H9 (cell line): ENCODE measurements around the gene IRF2. TPM values are rescaled to one million over a fixed set of nuclear protein-coding genes. Genes with fewer than 3 reads are reported as not detected.

Experiments used
- DNase-seq: peaks from one replicate; pipeline ENCODE4 v3.0.0-alpha.2; 2017
- H2AFZ ChIP-seq: one replicate; pipeline ENCODE4 v1.6.1; 2013; ENCODE audit warnings: mild to moderate bottlenecking, low read length, control low read depth, moderate library complexity
- H2AK5ac ChIP-seq: 2 replicates; pipeline ENCODE4 v1.6.1; 2013; ENCODE audit warnings: low read length, control low read depth, mixed read lengths; ENCODE audit not compliant: insufficient read length
- H2BK120ac ChIP-seq: one replicate; pipeline ENCODE4 v1.6.1; 2013; ENCODE audit warnings: low read depth, mild to moderate bottlenecking, low read length, control low read depth, inconsistent platforms; ENCODE audit not compliant: poor library complexity, severe bottlenecking
- H2BK12ac ChIP-seq: 2 replicates; pipeline ENCODE4 v1.6.1; 2013; ENCODE audit warnings: low read length, control low read depth, mixed read lengths, low read depth; ENCODE audit not compliant: insufficient read length
- H2BK15ac ChIP-seq: 2 replicates; pipeline ENCODE4 v1.6.1; 2013; ENCODE audit warnings: low read depth, low read length, control low read depth
- H2BK20ac ChIP-seq: one replicate; pipeline ENCODE4 v1.6.1; 2013; ENCODE audit warnings: low read depth, mild to moderate bottlenecking, low read length, control low read depth, inconsistent platforms; ENCODE audit not compliant: poor library complexity, severe bottlenecking
- H2BK5ac ChIP-seq: 2 replicates; pipeline ENCODE4 v1.6.1; 2013; ENCODE audit warnings: low read length, control low read depth, mixed read lengths; ENCODE audit not compliant: insufficient read length
- H3K14ac ChIP-seq: 2 replicates; pipeline ENCODE4 v1.6.1; 2013; ENCODE audit warnings: low read length, control low read depth; ENCODE audit not compliant: insufficient read depth
- H3K18ac ChIP-seq: 2 replicates; pipeline ENCODE4 v1.6.1; 2013; ENCODE audit warnings: low read depth, mild to moderate bottlenecking, mixed read lengths, low read length, control low read depth; ENCODE audit not compliant: insufficient read length
- H3K23ac ChIP-seq: 2 replicates; pipeline ENCODE4 v1.6.1; 2013; ENCODE audit warnings: low read length, control low read depth, mixed read lengths, low read depth; ENCODE audit not compliant: insufficient read length
- H3K23me2 ChIP-seq: 2 replicates; pipeline ENCODE4 v1.6.1; 2013; ENCODE audit warnings: low read depth, mild to moderate bottlenecking, mixed read lengths, low read length, control low read depth; ENCODE audit not compliant: insufficient read length, poor library complexity, severe bottlenecking
- H3K27ac ChIP-seq: 2 replicates; pipeline ENCODE4 v1.5.1; 2013; ENCODE audit warnings: low read length, control low read depth, mixed read lengths, low read depth; ENCODE audit not compliant: insufficient read length
- H3K27me3 ChIP-seq: 2 replicates; pipeline ENCODE4 v1.6.1; 2013; ENCODE audit warnings: low read length, control low read depth, inconsistent platforms; ENCODE audit not compliant: insufficient read depth
- H3K4ac ChIP-seq: 2 replicates; pipeline ENCODE4 v1.6.1; 2013; ENCODE audit warnings: low read depth, mild to moderate bottlenecking, control low read depth, inconsistent platforms, low read length, moderate library complexity
- H3K4me1 ChIP-seq: 2 replicates; pipeline ENCODE4 v1.6.1; 2013; ENCODE audit warnings: low read length, control low read depth, inconsistent platforms; ENCODE audit not compliant: insufficient read depth
- H3K4me2 ChIP-seq: 2 replicates; pipeline ENCODE4 v1.6.1; 2013; ENCODE audit warnings: low read length, control low read depth, mixed read lengths; ENCODE audit not compliant: insufficient read length, insufficient read depth
- H3K56ac ChIP-seq: 2 replicates; pipeline ENCODE4 v1.6.1; 2013; ENCODE audit warnings: low read depth, mild to moderate bottlenecking, mixed read lengths, low read length, control low read depth; ENCODE audit not compliant: insufficient read length
- H3K79me1 ChIP-seq: 2 replicates; pipeline ENCODE4 v1.6.1; 2013; ENCODE audit warnings: low read depth, mild to moderate bottlenecking, moderate library complexity, low read length, control low read depth, inconsistent platforms; ENCODE audit not compliant: insufficient read depth, poor library complexity, severe bottlenecking
- H3K79me2 ChIP-seq: 2 replicates; pipeline ENCODE4 v1.6.1; 2013; ENCODE audit warnings: low read length, control low read depth, inconsistent platforms; ENCODE audit not compliant: insufficient read depth
- H3K9ac ChIP-seq: 2 replicates; pipeline ENCODE4 v1.6.1; 2013; ENCODE audit warnings: low read length, control low read depth, mixed read lengths; ENCODE audit not compliant: insufficient read length; ENCODE audit errors: extremely low read depth
- H3K9me3 ChIP-seq: one replicate; pipeline ENCODE4 v1.6.1; 2013; ENCODE audit warnings: low read depth, low read length, inconsistent platforms; ENCODE audit not compliant: control insufficient read depth
- H3T11ph ChIP-seq: one replicate; pipeline ENCODE4 v1.6.1; 2013; ENCODE audit warnings: mild to moderate bottlenecking, low read length, control low read depth, inconsistent platforms
- H4K20me1 ChIP-seq: one replicate; pipeline ENCODE4 v1.6.1; 2013; ENCODE audit not compliant: control insufficient read depth, insufficient read length, insufficient read depth
- H4K5ac ChIP-seq: 2 replicates; pipeline ENCODE4 v1.6.1; 2013; ENCODE audit warnings: low read depth, mild to moderate bottlenecking, mixed read lengths, low read length, control low read depth; ENCODE audit not compliant: insufficient read length
- H4K8ac ChIP-seq: replicated peaks from 2 replicates; pipeline ENCODE4 v1.6.1; 2013; ENCODE audit warnings: low read length, control low read depth, mixed read lengths, low read depth; ENCODE audit not compliant: insufficient read length
- H4K91ac ChIP-seq: 2 replicates; pipeline ENCODE4 v1.6.1; 2013; ENCODE audit warnings: low read depth, mild to moderate bottlenecking, moderate library complexity, mixed read lengths, low read length, control low read depth; ENCODE audit not compliant: insufficient read length
- H3K27ac Mint-ChIP-seq, 3 experiments: 2 replicates in 2 of 3; 3 replicates in 1 of 3; pipeline ENCODE4 v1.8.0; 2020 to 2021; ENCODE audit warnings: mixed read lengths in 3 of 3, mild to moderate bottlenecking in 1 of 3, moderate library complexity in 1 of 3
- H3K27me3 Mint-ChIP-seq: 2 replicates; pipeline ENCODE4 v1.8.0; 2021; ENCODE audit warnings: low read depth, mild to moderate bottlenecking, moderate library complexity, mixed read lengths
- H3K36me3 Mint-ChIP-seq, 3 experiments: 2 replicates in 2 of 3; 3 replicates in 1 of 3; pipeline ENCODE4 v1.8.0; 2020 to 2021; ENCODE audit warnings: low read depth in 3 of 3, mixed read lengths in 3 of 3; ENCODE audit not compliant: insufficient read depth in 1 of 3
- H3K4me1 Mint-ChIP-seq, 2 experiments: 2 replicates each; pipeline ENCODE4 v1.8.0; 2020; ENCODE audit warnings: mixed read lengths in 2 of 2
- H3K4me3 Mint-ChIP-seq, 2 experiments: 2 replicates in 1 of 2; 3 replicates in 1 of 2; pipeline ENCODE4 v1.8.0; 2020 to 2021; ENCODE audit warnings: mild to moderate bottlenecking in 2 of 2, mixed read lengths in 2 of 2, moderate library complexity in 1 of 2
- H3K9me3 Mint-ChIP-seq, 2 experiments: 2 replicates in 1 of 2; 3 replicates in 1 of 2; pipeline ENCODE4 v1.8.0; 2020; ENCODE audit warnings: mild to moderate bottlenecking in 2 of 2, mixed read lengths in 2 of 2, moderate library complexity in 1 of 2
- CTCF ChIP-seq: fragments of 200-600 bp; sonication (generic); conservative IDR thresholded peaks from 3 replicates; pipeline ENCODE4 v1.8.0; 2021; ENCODE audit warnings: antibody characterized with exemption, mild to moderate bottlenecking
- WGBS: extraction: QIAGEN DNeasy Blood & Tissue Kit; methylation state at CpG from one replicate; pipeline ENCODE4 v1.1.7; 2013; ENCODE audit warnings: missing lambda C conversion rate, low lambda C conversion rate, mixed read lengths; ENCODE audit not compliant: insufficient read length; ENCODE audit errors: extremely low coverage; 5-methylcytosine and 5-hydroxymethylcytosine counted together
- total RNA-seq: library from RNA; stranded (reverse); gene quantifications from 2 replicates; pipeline ENCODE4 v1.2.1, GENCODE V29; 2021

IRF2 gene
- total RNA-seq, 1 experiment from 2014 or later = 13.5 TPM

GRCh38 chr4:184392748-184393559 lies 81.4 kb downstream of the IRF2 start:
- no peak overlapping the region for H2BK5ac ChIP-seq
- H3K14ac ChIP-seq = no peak overlapping the region
- no peak overlapping the region for H3K9ac ChIP-seq
- no peaks in the 10 kb centered on the region for H3K9me3 ChIP-seq
- H3K4me1 ChIP-seq = peaks cover 2% of the 10 kb centered on the region; the same call in 1 of the 2 replicates
- no peak overlapping the region for H4K5ac ChIP-seq
- no peak overlapping the region for H4K91ac ChIP-seq
- H3K79me1 ChIP-seq = no peaks in the 10 kb centered on the region
- H4K20me1 ChIP-seq = no peaks in the 10 kb centered on the region
- H2BK15ac ChIP-seq = no peak overlapping the region
- H3K4me2 ChIP-seq = no peak overlapping the region
- no CpG with 5 or more reads among the region's 17 CpGs for WGBS
- Mint-ChIP-seq H3K9me3 (0 out of 5 replicates have a peak, but pooled peaks cover 0 to 3% of the 10 kb centered on the region in 2 experiments), H3K4me3 (no peak overlapping the region), H3K27ac (no peak overlapping the region; a peak in 1 of 7 replicates), H3K36me3 (peaks cover 33 to 71% (median 38%) of the 10 kb centered on the region in 3 experiments), H3K27me3 (no peaks in the 10 kb centered on the region), H3K4me1 (peaks cover 37 to 43% of the 10 kb centered on the region in 2 experiments)
- DNase-seq = no peak
- no peak overlapping the region for H2AK5ac ChIP-seq
- no peak overlapping the region for H2BK20ac ChIP-seq
- H2AFZ ChIP-seq = no peak overlapping the region
- no peak for TF ChIP-seq CTCF
- no peak overlapping the region for H3T11ph ChIP-seq
- H4K8ac ChIP-seq = no peak overlapping the region
- no peak overlapping the region for H3K23ac ChIP-seq
- no peaks in the 10 kb centered on the region for H3K23me2 ChIP-seq
- no peaks in the 10 kb centered on the region for H3K27me3 ChIP-seq
- no peak overlapping the region for H3K56ac ChIP-seq
- H3K4ac ChIP-seq = no peak overlapping the region
- no peak overlapping the region for H2BK12ac ChIP-seq
- H3K18ac ChIP-seq = no peak overlapping the region
- H2BK120ac ChIP-seq = no peak overlapping the region
- H3K27ac ChIP-seq = no peak overlapping the region
- no peaks in the 10 kb centered on the region for H3K79me2 ChIP-seq
